ENCODE results near the gene MAP7D3.

The MAP7D3 gene

GRCh38 chrX:136163689-136164088 lies 87.5 kb downstream of the MAP7D3 start:
- TF ChIP-seq CTCF (IDR thresholded peaks at IDR 0.05), result no peak

Data from LNCAP (cell line).